AG09319 (cell line): ENCODE results near the gene ONECUT1.

ENCODE experiments used
- DNase-seq: peaks from one replicate; pipeline ENCODE4 v3.0.0-alpha.2; 2010; ENCODE audit warnings: low read depth; ENCODE audit errors: extremely low read depth
- CTCF ChIP-seq: IDR thresholded peaks from 2 replicates; pipeline ENCODE4 v1.5.1; 2011; ENCODE audit warnings: low read depth, mild to moderate bottlenecking, inconsistent platforms, low read length, moderate library complexity

The ONECUT1 gene

GRCh38 chr15:52735231-52736089, 54.7 kb downstream of the ONECUT1 start:
- TF ChIP-seq CTCF: peak; percentile 59
- peak; percentile 30 for DNase-seq

- no peak for DNase-seq
- TF ChIP-seq CTCF: no peak
Measured at GRCh38 chr15:52734329-52734728, 55.8 kb downstream of the ONECUT1 start.

- DNase-seq: no peak
- no peak for TF ChIP-seq CTCF
Measured at GRCh38 chr15:52733696-52734255, 56.4 kb downstream of the ONECUT1 start.

GRCh38 chr15:52733088-52733487, 57.0 kb downstream of the ONECUT1 start:
- no peak for TF ChIP-seq CTCF
- peak; percentile 50 for DNase-seq

- TF ChIP-seq CTCF: no peak
- no peak for DNase-seq
Measured at GRCh38 chr15:52732551-52732950, 57.6 kb downstream of the ONECUT1 start.

GRCh38 chr15:52731732-52732470, 58.2 kb downstream of the ONECUT1 start:
- no peak for DNase-seq
- TF ChIP-seq CTCF: no peak

- no peak for TF ChIP-seq CTCF
- DNase-seq: no peak
Measured at GRCh38 chr15:52731004-52731403, 59.1 kb downstream of the ONECUT1 start.
